ENCODE data around the gene VSX1.

GRCh38 chr20:25067102-25067987 lies 14.6 kb downstream of the VSX1 start:
- TF ChIP-seq POLR2A (IDR thresholded peaks at IDR 0.05; ENCODE audit: low read depth, low read length) (no peak), POLR2AphosphoS5 (IDR thresholded peaks at IDR 0.05; ENCODE audit: low read depth, low read length) (no peak; the same call in 1 of the 2 replicates), TAF1 (IDR thresholded peaks at IDR 0.05; ENCODE audit: borderline replicate concordance, low read depth, low read length) (no peak)

All from GM12892 (cell line).